Left lobe of liver (tissue), 2 donors: ENCODE measurements around the gene UBR4. TPM values are rescaled to one million over a fixed set of nuclear protein-coding genes. Genes with fewer than 3 reads are reported as not detected.
A peak's percentile ranks its signal among the peaks of the same experiment; 100 is the strongest.

Experiments
- ATAC-seq: fragments of 200-7000 bp; cut with Tn5 transposase; one replicate; pipeline ENCODE4 v1.9.1; 2020; ENCODE audit warnings: mild to moderate bottlenecking, moderate library complexity
- DNase-seq: peaks from one replicate; pipeline ENCODE4 v3.0.0-alpha.2; 2020; ENCODE audit warnings: low spot score
- total RNA-seq: library from RNA; stranded (reverse); gene quantifications from one replicate; pipeline ENCODE4 v1.2.1, GENCODE V29; 2021
- donor health status: DM: no; HTN: no; CAD: no; lungs with moderate emphysema.
- donor health status: DM: no; HTN: yes; CAD: no.

The UBR4 gene
- total RNA-seq, 1 donor from 2014 or later = 127 TPM

DNA sequence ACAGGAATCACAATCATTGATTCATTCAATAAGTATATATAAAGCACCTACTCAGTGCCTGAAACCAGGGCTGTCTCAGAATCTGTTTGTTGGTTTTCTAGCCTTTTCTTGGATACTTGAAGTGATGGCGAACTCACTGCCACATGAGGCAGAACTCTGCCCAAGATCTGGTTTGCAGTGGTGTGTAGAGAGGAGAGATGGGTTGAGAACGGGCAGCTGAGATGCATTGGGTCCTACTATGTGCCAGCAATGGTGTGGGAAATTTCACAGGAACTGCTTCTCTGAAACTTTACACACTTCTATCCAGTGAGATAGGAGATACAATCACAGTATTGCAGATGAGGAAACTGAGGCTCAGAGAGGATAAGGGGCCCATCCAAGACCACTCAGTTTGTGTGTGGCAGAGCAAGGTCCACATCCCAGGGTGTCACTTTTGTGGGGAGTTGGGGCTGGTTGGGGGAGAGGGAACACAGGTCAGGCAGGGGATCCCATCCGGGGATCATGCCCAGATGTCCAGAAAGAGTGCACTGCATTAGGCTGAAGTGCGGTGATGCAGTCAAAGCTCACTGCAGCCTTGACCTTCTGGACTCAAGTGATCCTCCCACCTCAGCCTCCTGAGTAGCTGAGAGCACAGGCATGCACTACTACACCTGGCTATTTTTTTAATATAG is 169.9 kb downstream of the UBR4 start:
- ATAC-seq = no peak
- DNase-seq = no peak

DNA sequence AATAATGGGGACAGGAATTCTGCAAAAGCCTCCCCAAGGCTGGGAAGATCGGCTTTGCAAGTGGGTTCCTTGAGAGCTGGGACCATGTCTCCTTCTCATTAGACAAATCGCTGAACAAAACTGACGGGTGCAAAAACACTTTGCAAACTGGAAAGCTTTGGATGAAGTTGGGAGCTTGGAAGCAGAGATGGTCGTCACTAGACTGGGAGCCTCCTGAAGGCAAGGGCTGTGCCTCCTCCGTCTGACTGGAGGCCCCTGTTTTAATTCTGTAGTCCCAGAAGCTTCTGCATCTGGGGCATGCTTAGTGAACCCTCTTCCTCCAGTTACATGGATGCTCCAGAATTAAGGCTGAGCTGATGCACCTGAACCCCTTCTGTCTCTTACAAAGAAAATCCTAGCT is 171.3 kb downstream of the UBR4 start:
- ATAC-seq = no peak

DNA sequence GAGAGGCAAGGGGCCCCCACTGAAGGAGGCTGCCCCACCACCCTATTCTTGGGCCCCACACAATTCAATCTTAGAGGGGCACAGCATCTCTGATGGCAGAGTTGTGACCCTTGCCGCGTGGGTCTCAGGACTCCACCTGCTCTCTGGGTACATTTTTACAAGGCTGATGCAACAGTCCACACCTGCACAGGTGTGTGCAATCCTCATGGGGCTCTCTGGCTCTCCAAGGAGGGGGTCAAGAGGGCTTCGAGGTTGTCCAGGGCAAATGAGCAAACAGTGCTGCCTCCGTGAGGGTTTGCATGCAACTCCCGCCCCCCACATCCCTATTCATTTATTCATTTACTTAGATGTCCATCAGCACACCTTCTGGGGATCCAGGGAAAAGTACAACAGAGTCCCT is 172.0 kb downstream of the UBR4 start:
- ATAC-seq (no peak), DNase-seq (no peak)

More for the DNA sequence above, 171.3 kb downstream of the UBR4 start:
- DNase-seq = no peak

DNA sequence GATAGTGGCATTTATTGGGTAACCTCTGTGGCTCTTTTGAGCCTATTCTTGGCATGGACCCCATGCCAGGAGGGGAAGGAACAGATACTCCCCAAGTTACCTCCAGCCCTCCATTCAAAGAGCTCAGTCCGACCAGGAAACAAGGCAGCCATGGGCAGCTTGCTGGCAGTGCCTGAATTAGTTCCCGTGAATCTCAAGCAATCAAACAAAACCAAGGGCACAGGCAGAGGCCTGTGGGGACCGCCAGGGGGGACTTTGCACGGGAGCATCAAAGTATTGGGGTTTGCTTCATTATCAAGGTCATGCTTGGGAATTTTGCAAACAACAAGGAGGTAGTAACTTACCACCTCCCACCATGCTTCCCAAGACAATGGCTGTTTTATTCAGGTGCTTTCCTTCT is 172.4 kb downstream of the UBR4 start:
- ATAC-seq = no peak
- DNase-seq = no peak

DNA sequence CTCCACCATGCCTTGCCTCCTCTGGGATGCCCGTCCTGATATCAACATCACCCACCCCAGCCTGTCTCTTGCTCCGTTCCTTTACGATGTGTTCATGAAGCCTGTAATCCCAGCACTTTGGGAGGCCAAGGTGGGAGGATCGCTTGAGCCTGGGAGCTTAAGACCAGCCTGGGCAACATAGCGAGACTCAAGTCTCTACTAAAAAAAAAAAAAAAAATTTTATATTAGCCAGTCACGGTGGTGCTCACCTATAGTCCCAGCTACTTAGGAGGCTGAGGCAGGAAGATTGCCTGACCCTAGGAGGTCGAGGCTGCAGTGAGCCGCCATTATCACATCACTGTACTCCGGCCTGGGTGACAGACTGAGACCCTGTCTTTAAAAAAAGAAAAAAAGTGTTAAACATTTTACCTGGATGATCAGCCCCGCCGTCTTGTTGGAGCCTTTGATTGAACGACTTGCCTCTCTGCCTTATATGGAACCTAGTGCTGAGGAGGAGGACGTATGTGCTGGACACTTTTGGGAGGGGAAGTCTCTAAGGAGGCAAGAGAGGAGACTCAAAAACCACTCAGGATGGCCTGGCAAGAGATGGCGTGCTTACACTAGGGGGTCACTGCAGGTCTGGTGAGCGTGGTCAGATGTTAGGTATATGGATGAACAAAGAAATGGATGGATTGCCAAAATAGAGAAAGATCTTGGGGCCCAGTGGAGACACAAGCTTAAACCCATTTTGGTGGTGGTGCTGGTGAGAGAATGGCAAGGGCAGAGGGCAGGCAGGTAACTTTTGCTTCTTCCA is 173.1 kb downstream of the UBR4 start:
- DNase-seq = no peak
- no peak for ATAC-seq

DNA sequence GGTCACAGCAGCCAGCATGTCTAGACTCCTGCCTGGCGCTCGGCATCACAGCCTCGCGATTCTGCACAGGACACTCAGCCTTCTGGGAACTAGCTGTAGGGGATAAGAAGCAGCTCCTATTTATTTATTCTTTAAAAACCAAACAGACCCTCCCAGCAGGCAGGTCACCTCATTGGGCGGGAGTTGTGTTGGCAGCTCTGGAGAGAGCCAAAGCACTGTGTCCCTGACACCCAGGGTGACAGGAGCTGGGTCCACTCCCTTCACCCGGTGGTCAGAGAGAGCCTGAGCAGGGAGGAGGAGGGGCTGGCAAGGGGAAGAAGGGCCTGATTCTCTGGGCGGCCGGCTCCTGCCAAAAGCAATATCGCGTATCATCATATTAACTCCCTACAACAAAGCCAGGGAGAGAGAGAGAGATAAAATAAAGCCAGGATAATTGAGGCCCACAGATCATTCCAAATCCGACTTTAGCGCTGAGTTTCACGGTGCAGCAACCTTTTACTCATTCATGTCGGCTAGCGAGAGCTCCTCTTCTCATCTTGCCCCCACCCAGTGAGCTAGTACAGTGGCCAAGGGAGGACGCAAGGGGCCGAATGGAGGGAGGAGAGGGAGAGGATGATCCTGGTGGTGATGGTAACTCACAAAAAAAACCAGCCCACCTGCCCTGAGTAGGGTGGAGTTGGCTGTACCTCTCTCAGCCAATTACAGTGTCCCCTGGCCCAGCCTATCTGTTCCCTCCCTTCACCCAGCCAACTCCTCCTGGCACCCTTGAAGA is 173.8 kb downstream of the UBR4 start:
- DNase-seq (peak; percentile 70), ATAC-seq (peak; percentile 84)

DNA sequence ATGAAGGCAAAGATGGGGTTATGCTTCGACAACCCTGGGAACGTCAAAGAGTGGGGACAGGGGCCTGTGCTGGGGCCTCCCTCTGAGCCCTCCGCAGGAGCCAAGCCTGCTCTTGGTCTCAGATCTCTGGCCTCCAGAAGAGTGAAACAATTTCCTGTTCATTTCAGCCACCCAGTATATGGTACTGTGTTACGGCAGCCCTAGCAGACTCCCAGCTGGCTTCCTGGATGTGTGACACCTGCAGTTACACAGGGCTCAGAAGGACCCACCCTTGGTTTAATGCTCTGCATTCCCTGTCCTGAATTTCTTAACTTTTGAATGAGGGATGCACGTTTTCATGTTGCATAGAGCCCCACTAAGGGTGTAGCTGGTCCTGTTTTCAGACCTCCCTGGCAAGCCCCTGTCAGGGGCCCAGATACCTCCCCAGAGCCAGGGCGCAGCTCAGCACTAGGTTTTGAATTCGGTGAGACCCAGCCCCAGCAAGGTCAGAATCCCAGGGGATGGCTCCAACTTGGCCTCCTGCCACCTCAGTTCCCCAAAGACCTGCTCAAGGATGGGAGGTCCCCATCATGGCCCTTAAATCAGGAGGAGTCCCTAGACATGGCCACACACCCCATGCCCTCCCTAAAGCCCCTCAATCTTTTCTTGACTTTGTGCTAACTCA is 174.6 kb downstream of the UBR4 start:
- DNase-seq (no peak), ATAC-seq (peak; percentile 29)

DNA sequence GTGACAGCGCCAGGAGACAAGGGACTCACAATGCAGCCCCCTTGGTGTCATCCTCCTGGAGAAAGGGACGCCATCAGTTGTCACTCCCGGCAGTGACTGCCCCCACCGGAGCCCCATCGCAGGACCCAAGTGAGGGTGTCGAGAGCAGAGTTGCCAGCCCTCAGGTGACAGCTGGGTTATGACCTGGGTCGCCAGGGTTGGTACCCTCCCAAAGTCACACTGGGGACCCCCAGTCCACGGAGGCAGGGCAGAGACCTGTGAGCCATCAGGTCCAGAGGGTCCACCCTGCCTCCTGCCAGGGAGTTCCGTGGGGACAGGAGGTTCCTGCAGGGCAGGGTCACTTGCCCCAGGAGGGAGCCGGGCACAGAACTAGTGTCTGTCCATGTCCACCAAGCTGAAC is 175.3 kb downstream of the UBR4 start:
- DNase-seq = no peak
- ATAC-seq = no peak

DNA sequence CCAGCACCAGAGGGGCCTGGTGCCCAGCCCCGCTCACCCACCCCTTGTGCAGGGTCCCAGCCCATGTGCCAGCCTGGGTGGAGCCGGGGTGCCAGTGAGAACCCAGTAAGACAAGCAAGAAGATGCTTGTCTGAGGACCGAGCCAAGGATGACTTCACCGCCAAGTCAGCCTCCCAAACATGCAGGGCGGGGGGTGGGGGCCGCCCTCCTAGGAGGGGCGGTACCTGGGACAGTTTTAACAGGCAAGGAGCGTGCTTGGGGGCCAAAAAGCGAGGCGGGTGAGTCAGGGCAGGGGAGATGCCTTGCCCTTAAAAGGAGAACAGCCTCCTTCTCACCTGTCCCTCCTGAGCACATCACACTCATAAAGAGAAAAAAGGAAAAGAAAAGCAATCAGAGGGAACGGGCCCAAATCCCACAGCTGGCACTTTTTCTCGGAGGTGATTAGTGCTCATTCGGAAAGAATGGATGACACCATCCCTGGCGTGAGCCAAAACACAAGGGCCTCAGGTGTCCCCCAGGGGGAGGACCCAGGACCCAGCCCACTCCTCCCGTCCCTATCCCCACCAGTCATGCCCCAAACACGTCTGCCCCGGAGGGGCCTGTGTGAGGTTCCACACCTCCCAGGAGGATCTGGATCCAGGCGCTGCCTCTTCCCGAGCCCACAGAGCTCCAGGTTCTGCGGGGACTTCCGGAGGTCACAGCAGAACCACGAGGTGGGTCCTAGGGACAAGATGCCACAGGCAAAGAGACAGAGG is 176.0 kb downstream of the UBR4 start:
- DNase-seq = no peak
- ATAC-seq = no peak

DNA sequence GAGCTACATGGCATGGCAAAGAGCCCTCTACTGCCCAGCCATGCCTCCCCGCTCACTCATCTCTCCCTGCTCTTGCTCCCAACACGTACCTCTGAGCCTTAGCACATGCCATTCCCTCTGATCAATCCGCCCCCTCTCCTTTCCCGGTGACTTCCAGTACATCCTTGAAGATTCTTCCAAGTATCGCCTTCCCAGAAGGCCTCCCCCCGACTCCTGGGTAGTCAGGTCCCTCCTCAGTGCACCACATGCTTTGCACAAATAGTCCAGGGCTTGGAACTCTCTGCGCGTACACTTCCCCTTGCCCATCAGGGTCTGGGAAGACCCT is 176.6 kb downstream of the UBR4 start:
- DNase-seq = no peak
- no peak for ATAC-seq

DNA sequence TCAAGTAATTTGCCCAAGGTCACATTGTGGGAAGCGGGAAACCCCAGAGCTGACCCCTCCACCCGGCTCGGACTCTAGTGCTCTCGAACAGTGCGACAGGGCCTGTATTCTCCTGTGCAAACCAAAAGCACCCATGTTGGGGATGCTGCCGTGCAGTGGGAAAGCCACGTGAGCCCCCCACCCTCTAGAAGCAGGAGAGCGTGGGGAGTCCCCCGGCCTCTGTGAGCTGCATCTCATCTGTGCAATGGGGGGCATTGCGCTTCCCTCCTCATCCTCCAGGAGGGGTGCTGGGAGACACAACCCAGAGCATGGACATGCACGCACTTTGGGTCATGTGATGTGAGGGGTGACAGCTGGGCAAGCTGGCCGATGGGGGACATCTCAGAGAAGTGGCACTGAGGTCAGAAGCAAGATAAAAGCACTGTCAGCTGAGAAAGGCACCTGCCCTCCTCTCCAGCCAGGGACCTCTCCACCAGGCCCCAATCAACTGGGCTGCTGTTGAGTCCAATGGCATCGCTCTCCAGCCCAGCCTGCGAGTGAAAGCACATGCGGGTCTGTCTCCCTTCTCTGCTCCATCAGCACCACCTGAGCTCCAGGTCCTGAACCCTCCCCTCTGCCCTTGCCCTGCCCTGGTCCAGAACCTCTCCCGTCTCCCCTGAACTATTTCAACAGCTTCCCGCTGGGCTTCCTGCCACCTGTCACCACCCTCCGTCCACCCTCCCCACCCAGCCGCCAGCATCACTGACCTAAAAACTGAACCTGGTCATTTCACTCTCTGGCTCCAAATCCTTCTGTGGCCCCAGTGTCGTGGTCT is 177.2 kb downstream of the UBR4 start:
- DNase-seq = peak; percentile 72
- ATAC-seq = peak; percentile 56

DNA sequence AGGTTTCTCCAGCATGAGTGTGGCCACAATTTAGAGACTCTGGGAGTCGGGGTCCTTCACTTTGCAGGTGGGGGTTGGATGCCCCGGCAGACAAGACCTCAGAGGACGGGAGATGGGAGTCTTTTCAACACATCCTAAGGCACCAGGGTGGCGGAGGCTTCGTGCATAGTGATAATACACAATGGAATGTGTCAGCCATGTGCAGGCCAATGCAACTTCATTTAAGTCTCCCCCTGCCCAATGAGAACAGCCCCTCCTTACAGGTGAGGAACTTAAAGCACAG is 177.7 kb downstream of the UBR4 start:
- DNase-seq = no peak
- no peak for ATAC-seq

DNA sequence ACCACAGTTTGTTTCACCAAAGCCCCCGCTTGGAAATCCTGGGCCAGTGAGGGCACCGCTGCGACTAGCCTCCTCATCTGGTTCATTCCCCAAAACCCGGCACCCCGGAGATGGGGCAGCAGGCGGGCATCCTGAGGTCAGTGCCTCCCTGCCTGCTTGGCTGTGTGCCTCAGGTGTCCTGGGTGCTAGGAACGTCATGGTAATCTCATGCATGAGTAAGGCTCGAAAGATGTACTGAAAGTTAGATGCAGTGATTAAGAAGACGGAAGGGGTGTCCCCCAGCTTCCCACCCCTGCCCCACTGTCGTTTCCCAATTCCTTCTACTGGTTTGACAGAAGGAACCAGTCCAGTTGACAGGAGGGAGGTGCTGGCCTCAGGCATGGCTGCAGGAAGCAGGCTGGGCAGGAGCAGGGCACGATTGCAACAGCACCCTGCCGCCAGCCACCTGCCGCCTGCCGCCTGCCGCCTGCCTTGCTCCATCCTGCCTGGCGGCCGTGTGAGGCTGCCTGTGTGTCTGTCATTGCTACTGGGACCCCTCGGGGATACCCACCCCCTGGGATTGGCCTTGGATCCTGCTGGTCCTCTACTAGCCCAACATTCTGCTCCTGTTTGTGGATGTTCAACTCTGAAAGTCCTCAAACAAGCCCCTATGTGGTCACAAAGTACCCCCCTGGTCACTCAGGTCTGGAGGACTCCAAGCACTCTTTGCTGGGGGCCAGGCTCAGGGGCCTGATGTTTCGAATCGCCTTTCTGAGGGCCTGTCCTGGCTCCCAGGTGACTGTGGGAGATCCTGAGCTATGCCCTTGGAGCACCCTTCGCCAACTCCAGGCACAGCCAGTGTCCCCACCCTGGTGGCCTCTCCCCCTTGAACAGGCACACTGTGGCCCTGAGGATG is 180.6 kb downstream of the UBR4 start:
- DNase-seq = peak; percentile 76
- peak; percentile 97 for ATAC-seq

DNA sequence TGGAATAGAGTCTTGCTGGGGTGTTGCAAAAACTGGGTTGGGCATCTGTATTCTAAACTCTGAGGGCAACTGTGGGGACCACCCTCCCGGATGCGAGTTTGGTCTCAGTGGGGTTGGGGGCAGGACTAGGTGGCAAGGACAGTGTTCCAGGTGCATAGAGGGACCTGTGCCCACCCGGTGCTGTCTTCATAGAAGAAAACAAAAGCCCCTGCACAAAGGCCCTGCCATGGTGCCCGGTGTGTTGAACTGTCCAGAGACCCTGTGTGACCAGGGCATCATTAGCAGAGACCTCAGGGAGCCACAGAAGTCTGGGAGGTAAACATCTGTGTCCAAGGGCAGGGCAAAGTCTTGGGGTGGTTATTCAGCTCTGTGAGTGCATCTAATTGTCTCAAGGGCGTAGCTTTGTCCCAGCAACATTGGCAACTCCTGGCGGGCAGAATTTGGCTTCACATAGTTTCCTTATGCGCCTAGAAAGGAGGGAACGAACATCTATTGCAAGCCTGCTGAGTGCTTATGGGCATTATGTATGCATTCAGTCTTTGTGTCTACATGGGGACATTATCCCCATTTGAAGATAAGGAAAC is 181.4 kb downstream of the UBR4 start:
- no peak for DNase-seq

DNA sequence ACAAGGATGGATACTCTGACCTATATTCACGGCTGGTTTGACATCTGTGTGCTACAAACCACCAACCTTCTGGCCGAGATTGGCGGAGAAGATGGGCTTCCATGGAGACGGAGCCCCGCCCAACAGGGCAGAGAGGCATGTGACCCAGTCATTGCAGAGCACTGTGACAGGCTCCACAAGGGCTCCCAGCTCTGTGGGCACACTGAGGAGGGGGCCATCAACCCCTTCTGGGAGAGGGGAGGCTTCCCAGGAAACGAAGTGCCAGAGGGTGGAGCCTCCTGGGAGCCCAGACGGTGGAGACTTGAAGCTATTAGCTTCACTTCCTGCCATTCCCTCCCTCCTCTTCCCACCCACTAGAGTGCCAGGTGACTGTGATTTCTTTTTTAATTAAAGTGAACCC is 182.0 kb downstream of the UBR4 start:
- no peak for DNase-seq
- ATAC-seq = no peak

More for the DNA sequence above, 181.4 kb downstream of the UBR4 start:
- no peak for ATAC-seq
